Kidney (tissue), 14 donors: Measurements from ENCODE around the gene RADIL. TPM values are rescaled to one million over a fixed set of nuclear protein-coding genes. Genes with fewer than 3 reads are reported as not detected.

ENCODE experiments used
- DNase-seq, 5 donors: peaks; one replicate each; pipeline ENCODE4 v3.0.0-alpha.2; 2013 to 2020
- FAIRE-seq: peaks from 2 replicates; lab custom pipeline; 2012; peaks lifted over from hg19 to GRCh38; lab: Jason Lieb, UNC
- H3K27ac ChIP-seq, 2 donors: one replicate each; pipeline ENCODE4 v1.7.0; 2013; ENCODE audit warnings: low read depth in 2 of 2, low read length in 2 of 2, inconsistent platforms in 1 of 2
- H3K27me3 ChIP-seq: one replicate; pipeline ENCODE4 v1.7.1; 2013; ENCODE audit warnings: low read length, inconsistent platforms; ENCODE audit not compliant: control insufficient read depth, insufficient read depth
- H3K36me3 ChIP-seq, 3 donors: one replicate each; pipeline versions ENCODE4 v1.7.0 to v1.7.1; 2013; ENCODE audit warnings: low read length in 3 of 3, control low read depth in 1 of 3, inconsistent platforms in 1 of 3; ENCODE audit not compliant: insufficient read depth in 3 of 3, control insufficient read depth in 2 of 3
- H3K4me1 ChIP-seq, 3 donors: one replicate each; pipeline versions ENCODE4 v1.7.0 to v1.7.1; 2013; ENCODE audit warnings: low read length in 3 of 3, inconsistent platforms in 1 of 3, low read depth in 1 of 3; ENCODE audit not compliant: control insufficient read depth in 2 of 3, insufficient read depth in 2 of 3
- H3K4me3 ChIP-seq, 3 donors: one replicate each; pipeline versions ENCODE4 v1.7.0 to v1.8.1; 2013; ENCODE audit warnings: low read length in 3 of 3, control low read depth in 1 of 3, inconsistent platforms in 1 of 3
- H3K9ac ChIP-seq, 3 donors: one replicate each; pipeline versions ENCODE4 v1.7.0 to v1.7.1; 2013; ENCODE audit warnings: low read length in 3 of 3, control low read depth in 1 of 3, inconsistent platforms in 1 of 3
- H3K9me3 ChIP-seq, 3 donors: one replicate each; pipeline versions ENCODE4 v1.7.0 to v1.7.1; 2013; ENCODE audit warnings: low read length in 3 of 3, control low read depth in 1 of 3, inconsistent platforms in 1 of 3; ENCODE audit not compliant: control insufficient read depth in 2 of 3, insufficient read depth in 1 of 3
- CTCF ChIP-seq: IDR thresholded peaks from 3 replicates; pipeline ENCODE4 v1.5.1; 2012; ENCODE audit warnings: mild to moderate bottlenecking, moderate library complexity, borderline replicate concordance; ENCODE audit not compliant: insufficient read depth; ENCODE audit errors: extremely low read depth
- intact Hi-C: fragments of 100-400 bp; cut with DNase I; formaldehyde crosslinking; loops from one replicate; pipeline ENCODE4 v1.11.1; 2022
- polyA plus RNA-seq: library from polyadenylated mRNA; stranded (reverse); fragments of 350-450 nt; fragmentation: Illumina TruSeq; extraction: RNeasy Lipid Tissue Mini Kit (QIAGEN cat#74804); gene quantifications from one replicate; pipeline ENCODE4 v1.2.3, GENCODE V29; 2014; ENCODE audit warnings: low read depth, low replicate concordance; ENCODE audit not compliant: insufficient read depth
- total RNA-seq: library from RNA; stranded (reverse); fragmentation: NEBNext Ultra II Directional; extraction: Animal tissue kit (Norgen Biotek cat#: 25700); gene quantifications from one replicate; pipeline ENCODE4 v1.2.1, GENCODE V29; 2021
- donor health status: control.
- donor health status: control.
- donor health status: control.
- donor health status: control.
- donor health status: control.
- donor health status: DM: yes; HTN: yes; CAD: no.
- donor health status: Normal renal cell carcinoma (clear cell type).

Gene RADIL
- total and polyA plus RNA-seq, 2 donors from 2014 or later = 1.0 to 1.7 TPM

GRCh38 chr7:4758791-4759190, 124.7 kb downstream of the RADIL start:
- no peak for FAIRE-seq
- no peak overlapping the region for H3K9ac ChIP-seq
- no peak for TF ChIP-seq CTCF
- H3K4me1 ChIP-seq = no peaks in the 10 kb centered on the region
- no peaks in the 10 kb centered on the region for H3K9me3 ChIP-seq
- no peaks in the 10 kb centered on the region for H3K27me3 ChIP-seq
- peaks cover 0 to 55% (median 34%) of the 10 kb centered on the region in 3 donors for H3K36me3 ChIP-seq
- no peak overlapping the region for H3K27ac ChIP-seq
- no peak for DNase-seq
- intact Hi-C loops = loop anchor here (10.0 kb wide), 1 partner anchor 144 kb away; no protein-coding TSS in a partner anchor
- no peak overlapping the region for H3K4me3 ChIP-seq

DNA sequence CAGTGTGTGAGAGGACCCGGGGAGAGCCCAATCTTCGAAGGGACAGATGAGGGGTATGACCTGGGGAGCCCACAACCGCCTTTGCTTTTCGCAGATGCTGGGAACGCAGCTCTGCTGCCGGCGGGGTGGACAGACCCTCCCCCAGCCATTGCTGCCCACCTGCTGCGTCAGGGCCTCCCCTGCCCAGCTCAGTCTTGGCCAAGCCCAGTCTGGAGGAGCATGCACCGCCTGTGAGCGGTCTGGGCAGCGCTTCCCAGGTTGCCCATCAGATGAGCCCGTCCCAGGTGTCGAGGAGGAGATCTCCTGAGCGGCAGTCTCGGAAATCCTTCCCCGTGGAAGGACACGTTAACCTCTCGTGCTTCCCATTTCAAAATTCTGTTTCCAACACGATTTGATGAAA, 125.4 kb downstream of the RADIL start:
- H3K36me3 ChIP-seq = peaks cover 0 to 48% (median 30%) of the 10 kb centered on the region in 3 donors
- peaks cover 0 to 5% (median 0%) of the 10 kb centered on the region in 3 donors for H3K4me1 ChIP-seq
- no peak overlapping the region for H3K4me3 ChIP-seq
- H3K27me3 ChIP-seq = no peaks in the 10 kb centered on the region
- intact Hi-C loops = loop anchor here (10.0 kb wide), 1 partner anchor 143 kb away; no protein-coding TSS in a partner anchor
- no peak for DNase-seq
- no peak for TF ChIP-seq CTCF
- no peaks in the 10 kb centered on the region for H3K9me3 ChIP-seq
- FAIRE-seq = no peak
- H3K27ac ChIP-seq = no peak overlapping the region
- no peak overlapping the region for H3K9ac ChIP-seq

- Histone ChIP-seq H3K27me3 (no peaks in the 10 kb centered on the region), H3K36me3 (peaks cover 0 to 34% (median 20%) of the 10 kb centered on the region in 3 donors), H3K9me3 (no peaks in the 10 kb centered on the region), H3K9ac (no peak overlapping the region), H3K4me1 (peaks cover 0 to 5% (median 0%) of the 10 kb centered on the region in 3 donors), H3K27ac (no peak overlapping the region), H3K4me3 (no peak overlapping the region)
- DNase-seq (no peak), FAIRE-seq (no peak)
- TF ChIP-seq CTCF = no peak
- intact Hi-C loops = loop anchor here (10.0 kb wide), 1 partner anchor 140 kb away; no protein-coding TSS in a partner anchor
Observed at GRCh38 chr7:4755045-4755444, 128.5 kb downstream of the RADIL start.

DNA sequence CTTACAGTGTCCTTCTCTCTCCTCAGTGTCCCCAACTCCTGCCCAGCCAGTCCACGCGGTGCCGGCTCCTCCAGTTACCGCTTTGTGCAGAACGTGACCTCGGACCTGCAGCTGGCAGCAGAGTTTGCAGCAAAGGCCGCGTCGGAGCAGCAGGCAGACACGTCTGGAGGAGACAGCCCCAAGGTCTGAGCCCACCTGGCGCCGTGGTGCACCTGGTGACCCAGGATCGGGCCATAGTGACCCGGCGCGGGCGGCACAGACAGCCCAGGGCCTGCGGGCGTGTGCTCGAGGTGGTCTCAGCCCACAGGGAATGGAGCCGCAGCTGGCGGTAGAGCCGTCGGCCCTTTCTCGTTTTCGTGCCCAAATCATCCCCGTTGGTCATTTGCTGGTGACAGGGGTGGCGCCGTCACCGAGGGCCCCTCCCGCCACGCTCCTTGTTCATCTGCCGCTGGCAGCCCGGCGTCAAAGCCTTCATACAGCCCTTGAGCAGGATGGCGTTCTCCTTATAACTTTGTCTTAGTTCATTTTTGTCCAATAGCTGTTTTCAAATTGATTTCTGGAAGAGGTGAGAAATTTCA, 129.0 kb downstream of the RADIL start:
- Histone ChIP-seq H3K27ac (no peak overlapping the region), H3K4me1 (peaks cover 0 to 5% (median 0%) of the 10 kb centered on the region in 3 donors), H3K36me3 (peaks cover 0 to 28% (median 18%) of the 10 kb centered on the region in 3 donors), H3K9me3 (no peaks in the 10 kb centered on the region), H3K9ac (no peak overlapping the region), H3K27me3 (no peaks in the 10 kb centered on the region), H3K4me3 (no peak overlapping the region)
- FAIRE-seq = no peak
- DNase-seq = no peak
- intact Hi-C loops = loop anchor here (10.0 kb wide), 1 partner anchor 140 kb away; no protein-coding TSS in a partner anchor
- TF ChIP-seq CTCF = no peak
